Loucy (cell line): ENCODE measurements around the gene CCR4.

Source experiments
- EZH2phosphoT487 ChIP-seq: fragments of 200-600 bp; IDR thresholded peaks from 2 replicates; pipeline ENCODE4 v1.6.1; 2018; ENCODE audit warnings: antibody characterized with exemption, mild to moderate bottlenecking, moderate library complexity, borderline replicate concordance
- TF ChIP-seq, protein P1 (sequence below): fragments of 200-600 bp; sonication (generic); conservative IDR thresholded peaks from 2 replicates; pipeline ENCODE4 v1.5.1; 2014; ENCODE audit warnings: mild to moderate bottlenecking, antibody characterized with exemption, low read length

GRCh38 chr3:32996048-32996754 lies 44.8 kb downstream of the CCR4 start:
- TF ChIP-seq, protein P1, sequence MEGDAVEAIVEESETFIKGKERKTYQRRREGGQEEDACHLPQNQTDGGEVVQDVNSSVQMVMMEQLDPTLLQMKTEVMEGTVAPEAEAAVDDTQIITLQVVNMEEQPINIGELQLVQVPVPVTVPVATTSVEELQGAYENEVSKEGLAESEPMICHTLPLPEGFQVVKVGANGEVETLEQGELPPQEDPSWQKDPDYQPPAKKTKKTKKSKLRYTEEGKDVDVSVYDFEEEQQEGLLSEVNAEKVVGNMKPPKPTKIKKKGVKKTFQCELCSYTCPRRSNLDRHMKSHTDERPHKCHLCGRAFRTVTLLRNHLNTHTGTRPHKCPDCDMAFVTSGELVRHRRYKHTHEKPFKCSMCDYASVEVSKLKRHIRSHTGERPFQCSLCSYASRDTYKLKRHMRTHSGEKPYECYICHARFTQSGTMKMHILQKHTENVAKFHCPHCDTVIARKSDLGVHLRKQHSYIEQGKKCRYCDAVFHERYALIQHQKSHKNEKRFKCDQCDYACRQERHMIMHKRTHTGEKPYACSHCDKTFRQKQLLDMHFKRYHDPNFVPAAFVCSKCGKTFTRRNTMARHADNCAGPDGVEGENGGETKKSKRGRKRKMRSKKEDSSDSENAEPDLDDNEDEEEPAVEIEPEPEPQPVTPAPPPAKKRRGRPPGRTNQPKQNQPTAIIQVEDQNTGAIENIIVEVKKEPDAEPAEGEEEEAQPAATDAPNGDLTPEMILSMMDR, result no peak
- TF ChIP-seq EZH2phosphoT487, result no peak
